CD14-positive monocyte (primary cell): ENCODE data around the gene ME1. TPM values are rescaled to one million over a fixed set of nuclear protein-coding genes. Genes with fewer than 3 reads are reported as not detected.

Experiments used
- DNase-seq, 3 donors: peaks; one replicate each; pipeline ENCODE4 v3.0.0-alpha.2; 2011 to 2022
- H2AFZ ChIP-seq: 2 replicates; pipeline ENCODE4 v1.6.0; 2012; ENCODE audit warnings: mild to moderate bottlenecking, low read depth, low read length, inconsistent platforms; ENCODE audit not compliant: insufficient read depth, poor library complexity, severe bottlenecking
- H3K27ac ChIP-seq, 2 donors: 1 replicate in 1 of 2; 2 replicates in 1 of 2; pipeline ENCODE4 v1.5.1; 2012 to 2013; ENCODE audit warnings: low read length in 2 of 2, control low read depth in 1 of 2, inconsistent platforms in 1 of 2, low read depth in 1 of 2, mild to moderate bottlenecking in 1 of 2
- H3K27me3 ChIP-seq, 2 donors: one replicate each; pipeline versions ENCODE4 v1.6.0 to v1.6.1; 2011 to 2013; ENCODE audit warnings: low read length in 2 of 2; ENCODE audit not compliant: control insufficient read depth in 2 of 2, insufficient read depth in 2 of 2
- H3K36me3 ChIP-seq, 2 donors: replicated peaks in 1 of 2; 1 replicate in 1 of 2; 2 replicates in 1 of 2; pipeline versions ENCODE4 v1.5.1 to v1.6.1; 2012 to 2013; ENCODE audit warnings: low read length in 2 of 2, control low read depth in 1 of 2, inconsistent platforms in 1 of 2, mild to moderate bottlenecking in 1 of 2; ENCODE audit not compliant: insufficient read depth in 2 of 2, control insufficient read depth in 1 of 2
- H3K4me1 ChIP-seq, 2 donors: 1 replicate in 1 of 2; 2 replicates in 1 of 2; pipeline versions ENCODE4 v1.5.1 to v1.6.1; 2012 to 2013; ENCODE audit warnings: low read length in 2 of 2, control low read depth in 1 of 2, inconsistent platforms in 1 of 2, mild to moderate bottlenecking in 1 of 2, moderate library complexity in 1 of 2; ENCODE audit not compliant: insufficient read depth in 2 of 2, control insufficient read depth in 1 of 2
- H3K4me2 ChIP-seq: replicated peaks from 2 replicates; pipeline ENCODE3; 2012; ENCODE audit warnings: low read length, moderate library complexity, mild to moderate bottlenecking; ENCODE audit not compliant: poor library complexity, severe bottlenecking; ENCODE audit errors: extremely low read depth
- H3K4me3 ChIP-seq, 3 experiments: fragments of 200-600 bp in 1 of 3; sonication (generic) in 1 of 3; replicated peaks in 1 of 3; 1 replicate in 2 of 3; 2 replicates in 1 of 3; pipeline ENCODE4 v1.5.1; 2011 to 2013; ENCODE audit warnings: low read length in 3 of 3, mild to moderate bottlenecking in 3 of 3, control low read depth in 2 of 3, low read depth in 2 of 3, inconsistent platforms in 1 of 3, moderate library complexity in 1 of 3
- H3K79me2 ChIP-seq: 2 replicates; pipeline ENCODE4 v1.6.0; 2012; ENCODE audit warnings: mild to moderate bottlenecking, control low read depth, inconsistent platforms, low read length, moderate library complexity; ENCODE audit not compliant: insufficient read depth
- H3K9ac ChIP-seq: 2 replicates; pipeline ENCODE4 v1.6.0; 2017; ENCODE audit warnings: low read length, mild to moderate bottlenecking; ENCODE audit not compliant: insufficient read depth, poor library complexity, severe bottlenecking
- H3K9me3 ChIP-seq, 2 donors: replicated peaks in 1 of 2; 1 replicate in 1 of 2; 2 replicates in 1 of 2; pipeline versions ENCODE4 v1.5.1 to v1.6.1; 2012 to 2013; ENCODE audit warnings: low read length in 2 of 2, control low read depth in 1 of 2; ENCODE audit not compliant: control insufficient read depth in 1 of 2, insufficient read depth in 1 of 2
- H4K20me1 ChIP-seq: 2 replicates; pipeline ENCODE4 v1.6.0; 2012; ENCODE audit warnings: mild to moderate bottlenecking, low read length, control low read depth, moderate library complexity; ENCODE audit not compliant: insufficient read depth
- H3K27ac Mint-ChIP-seq, 7 donors: one replicate each; pipeline ENCODE4 v1.8.0; 2020; ENCODE audit warnings: mild to moderate bottlenecking in 7 of 7, mixed read lengths in 7 of 7, moderate library complexity in 6 of 7, inconsistent platforms in 2 of 7
- H3K27me3 Mint-ChIP-seq, 3 donors: one replicate each; pipeline ENCODE4 v1.8.0; 2021 to 2022; ENCODE audit warnings: low read depth in 3 of 3, mild to moderate bottlenecking in 3 of 3, mixed read lengths in 3 of 3, moderate library complexity in 3 of 3, inconsistent platforms in 1 of 3
- H3K36me3 Mint-ChIP-seq, 2 donors: one replicate each; pipeline ENCODE4 v1.8.0; 2020; ENCODE audit warnings: mixed read lengths in 2 of 2, inconsistent platforms in 1 of 2, mild to moderate bottlenecking in 1 of 2
- H3K4me1 Mint-ChIP-seq: one replicate; pipeline ENCODE4 v1.8.0; 2020; ENCODE audit warnings: mild to moderate bottlenecking, mixed read lengths
- H3K4me3 Mint-ChIP-seq, 2 donors: one replicate each; pipeline ENCODE4 v1.8.0; 2020; ENCODE audit warnings: mild to moderate bottlenecking in 2 of 2, mixed read lengths in 2 of 2, moderate library complexity in 1 of 2
- H3K9me3 Mint-ChIP-seq, 7 donors: one replicate each; pipeline ENCODE4 v1.8.0; 2020 to 2022; ENCODE audit warnings: mixed read lengths in 7 of 7, mild to moderate bottlenecking in 6 of 7, moderate library complexity in 6 of 7, inconsistent platforms in 2 of 7
- WGBS: methylation state at CpG from one replicate; pipeline ENCODE4 v1.1.5; 2013; ENCODE audit warnings: missing lambda C conversion rate; ENCODE audit not compliant: insufficient coverage; 5-methylcytosine and 5-hydroxymethylcytosine counted together
- intact Hi-C, 2 donors: fragments of 100-400 bp; cut with micrococcal nuclease; formaldehyde crosslinking; loops; one replicate each; pipeline versions ENCODE4 v1.15.0 to v1.15.1; 2023
- polyA plus RNA-seq, 3 donors: library from polyadenylated mRNA; depleted of rRNA in 1 of 3; unstranded in 2 of 3; stranded (reverse) in 1 of 3; fragments of 300-500 nt in 2 of 3; fragments of >200 nt in 1 of 3; fragmentation: Illumina TruSeq in 2 of 3; gene quantifications; 1 replicate in 2 of 3; 2 replicates in 1 of 3; pipeline ENCODE4 v1.2.3, GENCODE V29; 2012 to 2021
- TF ChIP-seq, protein P1 (sequence below): fragments of 200-600 bp; IDR thresholded peaks from one replicate; pipeline ENCODE4 v1.8.0; 2022; ENCODE audit warnings: antibody characterized with exemption, mild to moderate bottlenecking

ME1 gene
- polyA plus RNA-seq, 3 donors, result 1.3 to 4.0 (median 2.1) TPM

GRCh38 chr6:83285917-83286316, 144.9 kb downstream of the ME1 start:
- H3K9ac ChIP-seq, result no peak overlapping the region
- H3K27ac Mint-ChIP-seq, result no peak overlapping the region
- TF ChIP-seq, protein P1, sequence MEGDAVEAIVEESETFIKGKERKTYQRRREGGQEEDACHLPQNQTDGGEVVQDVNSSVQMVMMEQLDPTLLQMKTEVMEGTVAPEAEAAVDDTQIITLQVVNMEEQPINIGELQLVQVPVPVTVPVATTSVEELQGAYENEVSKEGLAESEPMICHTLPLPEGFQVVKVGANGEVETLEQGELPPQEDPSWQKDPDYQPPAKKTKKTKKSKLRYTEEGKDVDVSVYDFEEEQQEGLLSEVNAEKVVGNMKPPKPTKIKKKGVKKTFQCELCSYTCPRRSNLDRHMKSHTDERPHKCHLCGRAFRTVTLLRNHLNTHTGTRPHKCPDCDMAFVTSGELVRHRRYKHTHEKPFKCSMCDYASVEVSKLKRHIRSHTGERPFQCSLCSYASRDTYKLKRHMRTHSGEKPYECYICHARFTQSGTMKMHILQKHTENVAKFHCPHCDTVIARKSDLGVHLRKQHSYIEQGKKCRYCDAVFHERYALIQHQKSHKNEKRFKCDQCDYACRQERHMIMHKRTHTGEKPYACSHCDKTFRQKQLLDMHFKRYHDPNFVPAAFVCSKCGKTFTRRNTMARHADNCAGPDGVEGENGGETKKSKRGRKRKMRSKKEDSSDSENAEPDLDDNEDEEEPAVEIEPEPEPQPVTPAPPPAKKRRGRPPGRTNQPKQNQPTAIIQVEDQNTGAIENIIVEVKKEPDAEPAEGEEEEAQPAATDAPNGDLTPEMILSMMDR, result no peak
- H4K20me1 ChIP-seq, result no peaks in the 10 kb centered on the region
- no peaks in the 10 kb centered on the region for H3K36me3 ChIP-seq
- no peaks in the 10 kb centered on the region for H3K36me3 Mint-ChIP-seq
- no peaks in the 10 kb centered on the region for H3K4me1 Mint-ChIP-seq
- H3K4me2 ChIP-seq, result no peak overlapping the region
- WGBS, result 60% methylated on average over 1 of the region's 4 CpGs
- H3K27ac ChIP-seq, result no peak overlapping the region
- H3K9me3 Mint-ChIP-seq, result peaks cover 0 to 7% (median 2%) of the 10 kb centered on the region in 7 donors
- intact Hi-C loops, result no loop called here
- no peaks in the 10 kb centered on the region for H3K79me2 ChIP-seq
- no peaks in the 10 kb centered on the region for H3K4me1 ChIP-seq
- no peak for DNase-seq
- H3K9me3 ChIP-seq, result no peaks in the 10 kb centered on the region
- no peak overlapping the region for H2AFZ ChIP-seq
- H3K4me3 ChIP-seq, result no peak overlapping the region
- H3K27me3 ChIP-seq, result no peaks in the 10 kb centered on the region
- no peaks in the 10 kb centered on the region for H3K27me3 Mint-ChIP-seq
- no peak overlapping the region for H3K4me3 Mint-ChIP-seq

DNA sequence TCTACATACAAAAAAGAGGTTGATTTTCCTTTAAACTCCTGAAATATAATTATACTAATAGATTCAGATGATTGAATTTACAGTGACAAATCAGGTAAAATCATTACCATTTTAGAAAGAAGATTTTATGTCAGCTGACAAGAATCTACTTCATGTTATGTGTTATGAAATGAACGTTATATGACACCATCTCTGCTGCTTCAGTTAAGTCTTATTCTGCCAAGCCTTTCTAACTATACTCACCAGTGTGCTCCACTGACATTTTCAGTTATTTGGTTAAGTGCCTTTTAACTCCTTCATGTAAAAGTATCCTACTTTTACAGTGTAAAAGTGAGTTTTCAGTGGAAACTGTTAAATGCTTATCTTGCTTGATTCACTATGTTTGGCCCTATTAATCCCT, 157.3 kb downstream of the ME1 start:
- Histone ChIP-seq H3K9me3 (no peaks in the 10 kb centered on the region), H3K27me3 (no peaks in the 10 kb centered on the region), H3K4me2 (no peak overlapping the region), H3K79me2 (no peaks in the 10 kb centered on the region), H3K36me3 (no peaks in the 10 kb centered on the region), H3K4me1 (no peaks in the 10 kb centered on the region), H3K9ac (no peak overlapping the region), H3K4me3 (no peak overlapping the region), H4K20me1 (no peaks in the 10 kb centered on the region), H2AFZ (no peak overlapping the region), H3K27ac (no peak overlapping the region)
- H3K4me3 Mint-ChIP-seq, result no peak overlapping the region
- intact Hi-C loops, result no loop called here
- peaks cover 0 to 6% (median 0%) of the 10 kb centered on the region in 7 donors for H3K9me3 Mint-ChIP-seq
- H3K27me3 Mint-ChIP-seq, result peaks cover 1 to 2% (median 1%) of the 10 kb centered on the region in 3 donors
- TF ChIP-seq, protein P1, result no peak
- no CpG with 5 or more reads among the region's 1 CpG for WGBS
- no peak overlapping the region for H3K27ac Mint-ChIP-seq
- no peaks in the 10 kb centered on the region for H3K36me3 Mint-ChIP-seq
- H3K4me1 Mint-ChIP-seq, result no peaks in the 10 kb centered on the region
- no peak for DNase-seq
